HepG2 (cell line): ENCODE measurements around the gene ERMP1.

ENCODE experiments used
- POLR2A ChIP-seq, 2 experiments: IDR thresholded peaks; 2 replicates each; pipeline ENCODE4 v1.6.1; 2011; ENCODE audit warnings: low read depth in 2 of 2, low read length in 2 of 2, mild to moderate bottlenecking in 1 of 2, moderate library complexity in 1 of 2; ENCODE audit not compliant: insufficient read depth in 1 of 2
- RFX3 ChIP-seq: IDR thresholded peaks from 2 replicates; pipeline ENCODE4 v1.6.1; 2016; ENCODE audit warnings: missing biosample characterization, missing genetic modification reagents
- ZNF331 ChIP-seq: sonication (generic); formaldehyde crosslinking; IDR thresholded peaks from 2 replicates; pipeline ENCODE4 v1.4.0; 2020; ENCODE audit warnings: missing genetic modification reagents
- ZNF430 ChIP-seq: sonication (generic); formaldehyde crosslinking; IDR thresholded peaks from 2 replicates; pipeline ENCODE4 v1.9.0; 2021; ENCODE audit warnings: mild to moderate bottlenecking, missing genetic modification reagents
- ZNF629 ChIP-seq: sonication (generic); formaldehyde crosslinking; conservative IDR thresholded peaks from 2 replicates; pipeline ENCODE4 v1.5.0; 2020; ENCODE audit warnings: missing genetic modification reagents
- TF ChIP-seq, protein P1 (sequence below): sonication (generic); formaldehyde crosslinking; IDR thresholded peaks from 2 replicates; pipeline ENCODE4 v1.4.0; 2020; ENCODE audit warnings: missing genetic modification reagents, borderline replicate concordance
- TF ChIP-seq, protein P2 (sequence below): sonication (generic); formaldehyde crosslinking; IDR thresholded peaks from 2 replicates; pipeline ENCODE4 v1.4.0; 2020; ENCODE audit warnings: missing genetic modification reagents

DNA sequence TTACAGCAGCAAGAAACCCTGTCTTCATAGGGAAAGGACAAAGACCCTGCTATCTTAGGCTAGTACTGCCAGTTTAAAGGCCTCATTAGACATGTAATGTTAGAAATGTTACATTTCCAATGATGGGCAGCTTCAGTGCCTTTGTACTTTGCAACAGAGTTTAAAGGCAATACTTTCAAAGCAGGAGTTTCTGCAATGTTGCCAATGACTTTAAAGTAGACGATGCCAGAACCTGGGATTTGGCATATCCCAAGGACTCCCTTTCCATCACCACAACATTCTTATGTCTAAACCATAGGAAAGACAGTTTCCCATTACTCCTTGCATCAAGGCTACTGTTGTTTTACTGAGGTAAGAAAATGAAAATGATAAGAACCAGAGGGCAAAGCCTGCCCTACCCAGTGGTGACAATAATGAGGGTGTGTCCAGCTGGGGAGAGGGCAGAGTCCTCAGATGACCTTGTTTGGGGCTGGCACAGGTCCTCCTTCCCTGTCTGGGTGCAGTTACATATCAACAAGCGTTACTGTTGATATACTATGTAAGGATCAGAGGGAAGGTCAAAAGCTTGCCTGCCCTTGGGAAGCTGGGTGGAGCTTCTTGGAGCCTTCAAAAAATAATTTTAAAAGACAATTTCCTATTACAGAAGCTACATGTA lies 30.3 kb upstream of the ERMP1 start:
- TF ChIP-seq, protein P1, sequence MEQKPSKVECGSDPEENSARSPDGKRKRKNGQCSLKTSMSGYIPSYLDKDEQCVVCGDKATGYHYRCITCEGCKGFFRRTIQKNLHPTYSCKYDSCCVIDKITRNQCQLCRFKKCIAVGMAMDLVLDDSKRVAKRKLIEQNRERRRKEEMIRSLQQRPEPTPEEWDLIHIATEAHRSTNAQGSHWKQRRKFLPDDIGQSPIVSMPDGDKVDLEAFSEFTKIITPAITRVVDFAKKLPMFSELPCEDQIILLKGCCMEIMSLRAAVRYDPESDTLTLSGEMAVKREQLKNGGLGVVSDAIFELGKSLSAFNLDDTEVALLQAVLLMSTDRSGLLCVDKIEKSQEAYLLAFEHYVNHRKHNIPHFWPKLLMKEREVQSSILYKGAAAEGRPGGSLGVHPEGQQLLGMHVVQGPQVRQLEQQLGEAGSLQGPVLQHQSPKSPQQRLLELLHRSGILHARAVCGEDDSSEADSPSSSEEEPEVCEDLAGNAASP (CRISPR knock-in tag) = peak; percentile 66; the same call in 1 of the 2 replicates
- no peak for TF ChIP-seq ZNF430
- TF ChIP-seq ZNF331 (CRISPR knock-in tag) = no peak
- TF ChIP-seq, protein P2, sequence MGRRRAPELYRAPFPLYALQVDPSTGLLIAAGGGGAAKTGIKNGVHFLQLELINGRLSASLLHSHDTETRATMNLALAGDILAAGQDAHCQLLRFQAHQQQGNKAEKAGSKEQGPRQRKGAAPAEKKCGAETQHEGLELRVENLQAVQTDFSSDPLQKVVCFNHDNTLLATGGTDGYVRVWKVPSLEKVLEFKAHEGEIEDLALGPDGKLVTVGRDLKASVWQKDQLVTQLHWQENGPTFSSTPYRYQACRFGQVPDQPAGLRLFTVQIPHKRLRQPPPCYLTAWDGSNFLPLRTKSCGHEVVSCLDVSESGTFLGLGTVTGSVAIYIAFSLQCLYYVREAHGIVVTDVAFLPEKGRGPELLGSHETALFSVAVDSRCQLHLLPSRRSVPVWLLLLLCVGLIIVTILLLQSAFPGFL (CRISPR knock-in tag) = no peak
- no peak for TF ChIP-seq ZNF629 (CRISPR knock-in tag)
- no peak for TF ChIP-seq RFX3
- no peak for TF ChIP-seq POLR2A (IDR thresholded peaks at IDR 0.05; ENCODE audit: insufficient read depth in 1 of 2, low read depth in 2 of 2, low read length in 2 of 2)
